ENCODE measurements around the gene SHROOM2. TPM values are rescaled to one million over a fixed set of nuclear protein-coding genes. Genes with fewer than 3 reads are reported as not detected.

The SHROOM2 gene
- total and polyA plus RNA-seq, 2 of the 4 experiments (the other 2 are of a cell fraction): 8.1 to 14.2 TPM

DNA sequence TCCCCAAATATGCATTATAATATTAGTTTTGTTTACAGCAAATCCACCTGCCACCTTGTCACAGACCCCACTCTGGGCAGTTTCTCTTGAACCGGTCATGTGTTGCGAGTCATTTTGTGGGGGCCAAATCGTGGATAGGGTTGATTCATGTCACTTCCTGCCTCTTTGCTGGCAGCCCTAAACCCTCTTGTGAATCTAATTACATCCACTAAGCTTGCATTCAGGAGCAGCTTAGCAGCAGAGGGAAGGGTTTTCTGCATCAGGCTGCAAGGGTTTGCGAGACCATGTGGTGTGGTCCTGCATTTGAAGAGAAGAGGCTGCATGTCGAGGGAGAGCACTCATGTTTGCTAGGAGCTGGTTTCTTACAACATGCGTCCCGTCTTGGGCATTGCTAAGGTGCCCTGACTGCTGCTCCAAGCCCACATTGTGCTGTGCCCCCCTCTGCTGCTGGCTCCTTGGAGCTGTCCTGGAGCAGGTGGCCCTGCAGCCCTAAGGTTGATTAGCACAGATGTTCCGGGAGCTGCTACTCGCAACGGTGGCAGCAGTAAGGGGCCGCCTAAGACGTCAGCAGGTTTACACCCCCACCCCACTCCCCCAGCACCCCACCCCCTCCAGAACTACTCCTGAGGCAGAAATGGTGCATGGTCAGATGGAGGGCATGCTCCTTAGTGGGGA lies 92.1 kb downstream of the SHROOM2 start:
- in situ Hi-C loops (cut with MboI; ENCODE audit: low sequenced_read_pairs) (loop anchor here (25.0 kb wide), 1 partner anchor 234 kb away; no protein-coding TSS in a partner anchor), intact Hi-C loops (cut with micrococcal nuclease) (no loop called here), dilution Hi-C loops (cut with HindIII; ENCODE audit: low sequenced_read_pairs, unreplicated experiment) (no loop called here)
- Histone ChIP-seq H3K9me1 (ENCODE audit: insufficient read depth, low read length) (no peaks in the 10 kb centered on the region), H4K20me1 (ENCODE audit: insufficient read depth, low read length) (no peaks in the 10 kb centered on the region), H3K4me1 (ENCODE audit: control insufficient read depth, insufficient read depth, low read length) (peaks cover 4% of the 10 kb centered on the region; the same call in 1 of the 2 replicates), H3K9ac (ENCODE audit: low read depth, low read length) (no peak overlapping the region), H3K4ac (ENCODE audit: low read depth, low read length) (no peak overlapping the region), H2BK15ac (ENCODE audit: low read depth, low read length) (no peak overlapping the region), H3K79me1 (ENCODE audit: low read depth in 1 of 2, low read length in 2 of 2) (no peaks in the 10 kb centered on the region), H2BK5ac (ENCODE audit: low read depth, low read length, poor library complexity, severe bottlenecking) (no peak overlapping the region), H3K4me3 (ENCODE audit: insufficient read depth, low read depth, low read length) (no peak overlapping the region), H4K91ac (ENCODE audit: insufficient read depth, low read depth, low read length) (no peak overlapping the region), H4K8ac (ENCODE audit: low read depth in 2 of 2, low read length in 2 of 2) (no peak overlapping the region), H2AK5ac (ENCODE audit: low read depth, low read length) (no peak overlapping the region), H2AK9ac (replicated peaks; ENCODE audit: low read depth, low read length, poor library complexity) (no peak overlapping the region), H3K9me3 (ENCODE audit: control insufficient read depth, insufficient read depth, low read length) (no peaks in the 10 kb centered on the region), H3K56ac (ENCODE audit: extremely low read depth, insufficient read depth, low read length) (no peak overlapping the region), H3K27me3 (ENCODE audit: control insufficient read depth, insufficient read depth, low read length) (no peaks in the 10 kb centered on the region), H3K18ac (ENCODE audit: low read depth, low read length) (no peak overlapping the region), H3K23ac (ENCODE audit: low read depth, low read length) (no peak overlapping the region), H4K5ac (ENCODE audit: low read depth, low read length) (no peak overlapping the region), H2BK20ac (ENCODE audit: low read depth, low read length) (no peak overlapping the region), H2BK120ac (ENCODE audit: low read depth, low read length) (no peak overlapping the region), H3K27ac (ENCODE audit: insufficient read depth, low read length) (no peak overlapping the region), H3K4me2 (ENCODE audit: low read depth, low read length) (no peak overlapping the region), H3K36me3 (ENCODE audit: control insufficient read depth, insufficient read depth, low read length) (no peaks in the 10 kb centered on the region), H3K14ac (replicated peaks; ENCODE audit: low read depth, low read length) (no peak overlapping the region), H2AFZ (replicated peaks; ENCODE audit: low read length, poor library complexity) (peak overlapping the region; percentile 55)
- TF ChIP-seq NFE2L2 (IDR thresholded peaks at IDR 0.05; ENCODE audit: low read depth, low read length) (no peak), MXI1 (IDR thresholded peaks at IDR 0.05; ENCODE audit: borderline replicate concordance, low read depth, low read length) (no peak), POLR2A (IDR thresholded peaks at IDR 0.05; ENCODE audit: low read depth, low read length) (no peak), MAFK (IDR thresholded peaks at IDR 0.05; ENCODE audit: low read depth, low read length) (no peak), RFX5 (IDR thresholded peaks at IDR 0.05; ENCODE audit: low read depth, low read length) (no peak), RAD21 (IDR thresholded peaks at IDR 0.05; ENCODE audit: low read length) (no peak)
- DNase-seq (peak; percentile 65), ATAC-seq (ENCODE audit: low read depth) (no peak)
- POLR2A ChIA-PET (ENCODE audit: unreplicated experiment): no interaction called here
- no TSS peak for BruUV-seq (replicated peaks)
- no CpG with 5 or more reads among the region's 12 CpGs for WGBS, 2 experiments (ENCODE audit: extremely low coverage in 2 of 2, insufficient read length in 1 of 2)
- CTCF ChIA-PET: no interaction called here
